ENCODE measurements around the gene TSFM. TPM values are rescaled to one million over a fixed set of nuclear protein-coding genes. Genes with fewer than 3 reads are reported as not detected.

Gene TSFM
- total RNA-seq, 1 experiment from 2014 or later: 48.7 TPM

GRCh38 chr12:57802607-57803006 is 20.0 kb downstream of the TSFM start:
- TF ChIP-seq ZNF263 (CRISPR knock-in tag; IDR thresholded peaks at IDR 0.05; ENCODE audit: low read depth): no peak
- no peak for TF ChIP-seq IRF1 (CRISPR knock-in tag; IDR thresholded peaks at IDR 0.05)
- no peak for TF ChIP-seq JAZF1 (CRISPR knock-in tag; IDR thresholded peaks at IDR 0.05)
- no peak for TF ChIP-seq ZNF232 (CRISPR knock-in tag; IDR thresholded peaks at IDR 0.05)
- TF ChIP-seq ETV6 (CRISPR knock-in tag; IDR thresholded peaks at IDR 0.05): no peak
- TF ChIP-seq ARID4B (CRISPR knock-in tag; IDR thresholded peaks at IDR 0.05; ENCODE audit: borderline replicate concordance): no peak
- no peak for TF ChIP-seq ATF6 (CRISPR knock-in tag; IDR thresholded peaks at IDR 0.05)
- no peak for TF ChIP-seq ATF1 (CRISPR knock-in tag; IDR thresholded peaks at IDR 0.05)
- H3K27me3 Mint-ChIP-seq (ENCODE audit: low read depth): no peaks in the 10 kb centered on the region
- H3K4me3 Mint-ChIP-seq: no peak overlapping the region
- 0 out of 2 replicates have a peak overlapping the region, but pooled peaks have one; percentile 27 for H3K27ac Mint-ChIP-seq
- no peak for ATAC-seq
- POLR2A ChIA-PET: interaction anchor here (0.8 kb wide), 1 partner anchor 13 kb away, joined by 4 read pairs; no protein-coding TSS in a partner anchor
- no peaks in the 10 kb centered on the region for H3K4me1 Mint-ChIP-seq
- CTCF ChIA-PET: interaction anchor here (0.6 to 4.2 kb wide), 27 partner anchors 8 to 191 kb away, joined by 3 to 60 read pairs (median 5); partner anchors contain the start of genes ARHGEF25, AVIL, EEF1AKMT3 and METTL1
- H3K9me3 Mint-ChIP-seq: no peaks in the 10 kb centered on the region
- no peak for DNase-seq (ENCODE audit: low spot score)
- H3K36me3 Mint-ChIP-seq: peaks cover 2% of the 10 kb centered on the region

GRCh38 chr12:57803319-57803893 is 20.8 kb downstream of the TSFM start:
- Mint-ChIP-seq H3K27ac (no peak overlapping the region), H3K27me3 (ENCODE audit: low read depth) (no peaks in the 10 kb centered on the region), H3K4me3 (no peak overlapping the region), H3K9me3 (no peaks in the 10 kb centered on the region), H3K36me3 (peaks cover 2% of the 10 kb centered on the region), H3K4me1 (no peaks in the 10 kb centered on the region)
- ChIA-PET CTCF (interaction anchor here (0.6 to 4.2 kb wide), 29 partner anchors 8 to 192 kb away, joined by 3 to 60 read pairs (median 5); partner anchors contain the start of genes ARHGEF25, AVIL, EEF1AKMT3 and METTL1), POLR2A (interaction anchor here (0.8 kb wide), 1 partner anchor 12 kb away, joined by 4 read pairs; no protein-coding TSS in a partner anchor)
- DNase-seq (ENCODE audit: low spot score) (peak; percentile 75), ATAC-seq (peak; percentile 98)
- no peak for TF ChIP-seq ARID4B (CRISPR knock-in tag; IDR thresholded peaks at IDR 0.05; ENCODE audit: borderline replicate concordance)
- TF ChIP-seq HMGA2 (CRISPR knock-in tag; IDR thresholded peaks at IDR 0.05): no peak
- no peak for TF ChIP-seq STAT6 (CRISPR knock-in tag; conservative IDR thresholded peaks at IDR 0.05; ENCODE audit: low read depth)
- TF ChIP-seq CDX4 (CRISPR knock-in tag; IDR thresholded peaks at IDR 0.05; ENCODE audit: borderline replicate concordance): no peak
- no peak for TF ChIP-seq OVOL2 (CRISPR knock-in tag; IDR thresholded peaks at IDR 0.05; ENCODE audit: borderline replicate concordance)
- no peak for TF ChIP-seq FOXP4 (CRISPR knock-in tag; IDR thresholded peaks at IDR 0.05)
- TF ChIP-seq GTF2I (CRISPR knock-in tag; conservative IDR thresholded peaks at IDR 0.05): no peak
- no peak for TF ChIP-seq ZBTB21 (CRISPR knock-in tag; IDR thresholded peaks at IDR 0.05; ENCODE audit: borderline replicate concordance)
- TF ChIP-seq EMX1 (CRISPR knock-in tag; IDR thresholded peaks at IDR 0.05): no peak
